HG03442 (cell line): ENCODE measurements around the gene ANGEL2.

ENCODE experiments used
- ATAC-seq: cut with Tn5 transposase; IDR thresholded peaks from one replicate; pipeline ENCODE4 v1.9.1; 2021; ENCODE audit warnings: mild to moderate bottlenecking, moderate library complexity; ENCODE audit not compliant: unreplicated experiment

The ANGEL2 gene

GRCh38 chr1:212954514-212954913, 61.2 kb downstream of the ANGEL2 start:
- ATAC-seq, result no peak

- ATAC-seq, result no peak
These were observed 62.3 kb downstream of the ANGEL2 start for GRCh38 chr1:212953321-212953720.

GRCh38 chr1:212952641-212952976, 63.1 kb downstream of the ANGEL2 start:
- ATAC-seq, result no peak

- no peak for ATAC-seq
These were observed 63.6 kb downstream of the ANGEL2 start for GRCh38 chr1:212951947-212952640.

GRCh38 chr1:212951126-212951946, 64.3 kb downstream of the ANGEL2 start:
- ATAC-seq, result no peak

GRCh38 chr1:212950243-212951125, 65.2 kb downstream of the ANGEL2 start, which contains the start of gene VASH2:
VASH2 (plus strand) TSS chr1:212950541; CDS start chr1:212951543, 1,002 bp downstream.
- peak; percentile 93 for ATAC-seq

GRCh38 chr1:212949771-212950170, 65.9 kb downstream of the ANGEL2 start:
- ATAC-seq, result no peak

- ATAC-seq, result no peak
These were observed 68.8 kb downstream of the ANGEL2 start for GRCh38 chr1:212946872-212947271.

GRCh38 chr1:212945463-212946160, 70.1 kb downstream of the ANGEL2 start:
- ATAC-seq, result no peak

GRCh38 chr1:212945056-212945455, 70.6 kb downstream of the ANGEL2 start:
- no peak for ATAC-seq

GRCh38 chr1:212944229-212944901, 71.3 kb downstream of the ANGEL2 start:
- ATAC-seq, result peak; percentile 47

- no peak for ATAC-seq
These were observed 72.3 kb downstream of the ANGEL2 start for GRCh38 chr1:212943393-212943710.

- no peak for ATAC-seq
These were observed 72.8 kb downstream of the ANGEL2 start for GRCh38 chr1:212942679-212943392.
